ENCODE measurements around the gene PTEN. TPM values are rescaled to one million over a fixed set of nuclear protein-coding genes. Genes with fewer than 3 reads are reported as not detected.
A peak's percentile ranks its signal among the peaks of the same experiment; 100 is the strongest.

The PTEN gene
- total RNA-seq, 1 donor from 2014 or later: 90.3 TPM

DNA sequence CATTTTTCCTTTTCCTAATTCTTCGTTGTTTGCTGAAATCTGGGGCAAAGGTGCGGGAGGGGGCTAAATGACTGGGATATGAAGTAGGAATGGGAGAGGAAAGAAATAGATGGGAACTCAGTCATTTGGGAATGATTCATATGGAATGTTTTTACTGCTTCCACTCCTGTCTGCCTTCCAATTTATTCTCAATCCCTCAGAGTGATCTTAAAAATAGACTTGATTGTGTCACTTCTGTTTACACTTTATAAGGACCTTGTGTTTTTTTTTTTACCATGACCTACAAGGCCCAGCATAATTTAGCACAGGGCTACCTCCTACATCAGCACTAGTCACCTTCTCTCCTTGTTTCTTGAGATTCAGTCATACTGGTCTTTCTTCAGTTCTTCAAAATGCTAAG is 97.9 kb downstream of the PTEN start:
- peaks cover 15% of the 10 kb centered on the region for H3K36me3 ChIP-seq (ENCODE audit: insufficient read depth, low read length)
- DNase-seq (ENCODE audit: low read depth) (peak; percentile 86), FAIRE-seq (peak; percentile 97)

GRCh38 chr10:87966459-87966858 is 103.0 kb downstream of the PTEN start:
- peaks cover 3% of the 10 kb centered on the region for H3K4me1 ChIP-seq (ENCODE audit: insufficient read depth, low read length)
- peak; percentile 18 for DNase-seq (ENCODE audit: low read depth)
- H3K9me3 ChIP-seq (ENCODE audit: insufficient read depth, low read depth, low read length): no peaks in the 10 kb centered on the region
- H3K9me3 Mint-ChIP-seq (ENCODE audit: unreplicated experiment): no peaks in the 10 kb centered on the region
- no peak for FAIRE-seq
- H4K20me1 ChIP-seq (ENCODE audit: insufficient read depth, low read length): peaks cover 11% of the 10 kb centered on the region
- no peak overlapping the region for H3K27ac Mint-ChIP-seq (ENCODE audit: unreplicated experiment)
- no peak overlapping the region for H3K27ac ChIP-seq (ENCODE audit: low read depth, low read length)
- peaks cover 11% of the 10 kb centered on the region for H3K36me3 ChIP-seq (ENCODE audit: insufficient read depth, low read length)
- no peak for TF ChIP-seq EZH2 (IDR thresholded peaks at IDR 0.05; ENCODE audit: insufficient read depth, low read length)
- TF ChIP-seq, protein P1, sequence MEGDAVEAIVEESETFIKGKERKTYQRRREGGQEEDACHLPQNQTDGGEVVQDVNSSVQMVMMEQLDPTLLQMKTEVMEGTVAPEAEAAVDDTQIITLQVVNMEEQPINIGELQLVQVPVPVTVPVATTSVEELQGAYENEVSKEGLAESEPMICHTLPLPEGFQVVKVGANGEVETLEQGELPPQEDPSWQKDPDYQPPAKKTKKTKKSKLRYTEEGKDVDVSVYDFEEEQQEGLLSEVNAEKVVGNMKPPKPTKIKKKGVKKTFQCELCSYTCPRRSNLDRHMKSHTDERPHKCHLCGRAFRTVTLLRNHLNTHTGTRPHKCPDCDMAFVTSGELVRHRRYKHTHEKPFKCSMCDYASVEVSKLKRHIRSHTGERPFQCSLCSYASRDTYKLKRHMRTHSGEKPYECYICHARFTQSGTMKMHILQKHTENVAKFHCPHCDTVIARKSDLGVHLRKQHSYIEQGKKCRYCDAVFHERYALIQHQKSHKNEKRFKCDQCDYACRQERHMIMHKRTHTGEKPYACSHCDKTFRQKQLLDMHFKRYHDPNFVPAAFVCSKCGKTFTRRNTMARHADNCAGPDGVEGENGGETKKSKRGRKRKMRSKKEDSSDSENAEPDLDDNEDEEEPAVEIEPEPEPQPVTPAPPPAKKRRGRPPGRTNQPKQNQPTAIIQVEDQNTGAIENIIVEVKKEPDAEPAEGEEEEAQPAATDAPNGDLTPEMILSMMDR (IDR thresholded peaks at IDR 0.05; ENCODE audit: insufficient read depth, low read depth, low read length): no peak
- no peak overlapping the region for H3K4me2 ChIP-seq (ENCODE audit: low read length)
- no peak overlapping the region for H3K4me3 ChIP-seq (ENCODE audit: insufficient read depth, low read depth, low read length)
- H3K79me2 ChIP-seq (ENCODE audit: insufficient read depth, low read length): peaks cover 6% of the 10 kb centered on the region
- H2AFZ ChIP-seq (ENCODE audit: low read depth, low read length): no peak overlapping the region
- no peak overlapping the region for H3K4me3 Mint-ChIP-seq (ENCODE audit: unreplicated experiment)
- H3K9ac ChIP-seq (ENCODE audit: low read length): no peak overlapping the region
- peaks cover 1% of the 10 kb centered on the region for H3K36me3 Mint-ChIP-seq (ENCODE audit: low read depth, unreplicated experiment)
- H3K27me3 Mint-ChIP-seq (ENCODE audit: low read depth, unreplicated experiment): no peaks in the 10 kb centered on the region
- H3K4me1 Mint-ChIP-seq (ENCODE audit: low read depth, unreplicated experiment): peaks cover 12% of the 10 kb centered on the region
- no peaks in the 10 kb centered on the region for H3K27me3 ChIP-seq (ENCODE audit: insufficient read depth, low read length)

More for the DNA sequence above, 97.9 kb downstream of the PTEN start:
- peak overlapping the region; percentile 52 for H3K9ac ChIP-seq (ENCODE audit: low read length)
- H3K4me1 ChIP-seq (ENCODE audit: insufficient read depth, low read length): peaks cover 19% of the 10 kb centered on the region
- H3K4me2 ChIP-seq (ENCODE audit: low read length): peak overlapping the region; percentile 76
- H4K20me1 ChIP-seq (ENCODE audit: insufficient read depth, low read length): peaks cover 11% of the 10 kb centered on the region
- peaks cover 17% of the 10 kb centered on the region for H3K4me1 Mint-ChIP-seq (ENCODE audit: low read depth, unreplicated experiment)
- H3K9me3 ChIP-seq (ENCODE audit: insufficient read depth, low read depth, low read length): no peaks in the 10 kb centered on the region
- H3K9me3 Mint-ChIP-seq (ENCODE audit: unreplicated experiment): no peaks in the 10 kb centered on the region
- H3K79me2 ChIP-seq (ENCODE audit: insufficient read depth, low read length): peaks cover 6% of the 10 kb centered on the region
- no peak overlapping the region for H2AFZ ChIP-seq (ENCODE audit: low read depth, low read length)
- peak overlapping the region; percentile 5 for H3K27ac Mint-ChIP-seq (ENCODE audit: unreplicated experiment)
- H3K27ac ChIP-seq (ENCODE audit: low read depth, low read length): peak overlapping the region; percentile 80
- no peak overlapping the region for H3K4me3 ChIP-seq (ENCODE audit: insufficient read depth, low read depth, low read length)
- no peak for TF ChIP-seq EZH2 (IDR thresholded peaks at IDR 0.05; ENCODE audit: insufficient read depth, low read length)
- TF ChIP-seq, protein P1 (IDR thresholded peaks at IDR 0.05; ENCODE audit: insufficient read depth, low read depth, low read length): no peak
- no peaks in the 10 kb centered on the region for H3K27me3 ChIP-seq (ENCODE audit: insufficient read depth, low read length)
- no peak overlapping the region for H3K4me3 Mint-ChIP-seq (ENCODE audit: unreplicated experiment)
- H3K27me3 Mint-ChIP-seq (ENCODE audit: low read depth, unreplicated experiment): no peaks in the 10 kb centered on the region
- peaks cover 7% of the 10 kb centered on the region for H3K36me3 Mint-ChIP-seq (ENCODE audit: low read depth, unreplicated experiment)

DNA sequence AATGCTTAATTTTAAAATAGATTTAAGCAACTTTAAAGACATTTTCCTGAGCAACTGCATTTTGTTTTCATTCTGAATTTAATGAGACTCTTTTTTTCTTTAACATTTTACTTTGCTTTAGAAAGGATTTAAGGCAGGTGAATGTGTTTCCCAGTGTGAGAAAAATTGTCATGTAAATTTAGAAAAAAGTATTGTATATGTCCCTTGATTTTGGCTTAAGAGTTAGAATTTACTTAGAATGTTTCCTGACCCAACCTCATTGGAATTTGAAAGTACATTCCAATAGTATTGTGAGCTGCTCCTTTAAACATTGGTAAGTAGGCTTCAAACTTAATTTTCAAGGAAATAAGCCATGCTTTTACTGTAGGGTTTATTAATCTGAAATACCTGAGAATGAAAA is 110.2 kb downstream of the PTEN start:
- Mint-ChIP-seq H3K36me3 (ENCODE audit: low read depth, unreplicated experiment) (no peaks in the 10 kb centered on the region), H3K27me3 (ENCODE audit: low read depth, unreplicated experiment) (no peaks in the 10 kb centered on the region), H3K4me3 (ENCODE audit: unreplicated experiment) (peak overlapping the region; percentile 63), H3K9me3 (ENCODE audit: unreplicated experiment) (no peaks in the 10 kb centered on the region), H3K27ac (ENCODE audit: unreplicated experiment) (peak overlapping the region; percentile 91), H3K4me1 (ENCODE audit: low read depth, unreplicated experiment) (peaks cover 33% of the 10 kb centered on the region)
- H3K79me2 ChIP-seq (ENCODE audit: insufficient read depth, low read length): no peaks in the 10 kb centered on the region
- H3K9ac ChIP-seq (ENCODE audit: low read length): no peak overlapping the region
- DNase-seq (ENCODE audit: low read depth): peak; percentile 56
- no peaks in the 10 kb centered on the region for H3K9me3 ChIP-seq (ENCODE audit: insufficient read depth, low read depth, low read length)
- peak; percentile 34 for FAIRE-seq
- no peak overlapping the region for H3K4me3 ChIP-seq (ENCODE audit: insufficient read depth, low read depth, low read length)
- no peak overlapping the region for H3K27ac ChIP-seq (ENCODE audit: low read depth, low read length)
- no peaks in the 10 kb centered on the region for H3K4me1 ChIP-seq (ENCODE audit: insufficient read depth, low read length)
- no peaks in the 10 kb centered on the region for H3K27me3 ChIP-seq (ENCODE audit: insufficient read depth, low read length)
- TF ChIP-seq, protein P1 (IDR thresholded peaks at IDR 0.05; ENCODE audit: insufficient read depth, low read depth, low read length): no peak
- TF ChIP-seq EZH2 (IDR thresholded peaks at IDR 0.05; ENCODE audit: insufficient read depth, low read length): no peak
- no peak overlapping the region for H3K4me2 ChIP-seq (ENCODE audit: low read length)
- H3K36me3 ChIP-seq (ENCODE audit: insufficient read depth, low read length): no peaks in the 10 kb centered on the region
- H2AFZ ChIP-seq (ENCODE audit: low read depth, low read length): no peak overlapping the region
- no peaks in the 10 kb centered on the region for H4K20me1 ChIP-seq (ENCODE audit: insufficient read depth, low read length)
